Cortex of kidney (tissue), 1 donor: ENCODE measurements around the gene FXYD5.
"Not testable (repeated sequence)": the region's sequence is repeated elsewhere in the genome, so short reads cannot be mapped to it uniquely, and the experiment has no call there.

Experiments
- DNase-seq: peaks from one replicate; lab custom pipeline; 2025; lab: John Stamatoyannopoulos, UW

FXYD5 gene

GRCh38 chr19:35119578-35120155 is 34.9 kb upstream of the FXYD5 start:
- no peak for DNase-seq

- DNase-seq = no peak
These were observed 34.0 kb upstream of the FXYD5 start for GRCh38 chr19:35120492-35120891.

- no peak for DNase-seq
These were observed 33.6 kb upstream of the FXYD5 start for GRCh38 chr19:35120898-35121297.

GRCh38 chr19:35122687-35123551 is 31.6 kb upstream of the FXYD5 start:
- no peak for DNase-seq

- no peak for DNase-seq
These were observed 31.0 kb upstream of the FXYD5 start for GRCh38 chr19:35123573-35123972.

- DNase-seq = peak; percentile 17
These were observed 30.2 kb upstream of the FXYD5 start for GRCh38 chr19:35124098-35125060.

DNA sequence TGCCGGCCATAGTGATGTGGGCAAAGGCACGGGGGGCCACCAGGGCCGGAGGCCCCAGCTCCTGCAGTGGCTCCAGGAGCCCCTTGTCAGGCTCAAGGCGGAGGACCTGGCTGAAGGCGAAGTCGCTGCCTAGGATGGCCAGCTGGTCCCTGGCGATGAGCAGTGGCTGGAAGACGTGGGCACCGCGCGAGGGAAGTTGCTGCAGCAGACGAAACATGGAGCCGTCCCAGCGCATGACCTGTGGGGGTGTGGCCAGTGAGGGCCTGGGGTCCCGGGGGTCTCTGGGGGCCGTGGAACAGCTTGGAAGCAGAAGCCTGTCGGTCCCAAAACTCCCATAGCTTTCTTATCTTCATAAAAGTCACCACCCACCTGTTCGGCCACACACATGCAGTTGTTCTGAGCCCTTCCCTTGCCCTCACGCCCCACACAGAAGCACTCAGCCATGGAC is 29.2 kb upstream of the FXYD5 start:
- no peak for DNase-seq

- no peak for DNase-seq
These were observed 28.5 kb upstream of the FXYD5 start for GRCh38 chr19:35125749-35126623.

DNA sequence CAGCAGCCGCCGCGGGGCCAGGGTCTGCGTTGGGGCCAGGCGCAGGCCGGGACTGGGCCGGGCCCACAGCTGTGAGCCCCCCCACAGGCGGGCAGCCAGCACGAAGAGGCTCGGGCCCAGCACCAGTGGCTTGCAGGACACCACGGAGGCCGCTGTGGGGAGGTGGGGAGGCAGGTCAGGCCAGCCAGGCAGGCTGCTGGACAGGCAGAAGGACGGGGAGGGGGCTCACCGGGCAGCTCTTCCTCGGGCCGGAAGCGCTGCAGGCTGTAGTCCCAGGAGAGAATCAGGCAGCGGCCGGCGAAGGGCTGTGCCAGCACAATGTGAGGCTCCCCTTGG is 27.9 kb upstream of the FXYD5 start:
- no peak for DNase-seq

DNA sequence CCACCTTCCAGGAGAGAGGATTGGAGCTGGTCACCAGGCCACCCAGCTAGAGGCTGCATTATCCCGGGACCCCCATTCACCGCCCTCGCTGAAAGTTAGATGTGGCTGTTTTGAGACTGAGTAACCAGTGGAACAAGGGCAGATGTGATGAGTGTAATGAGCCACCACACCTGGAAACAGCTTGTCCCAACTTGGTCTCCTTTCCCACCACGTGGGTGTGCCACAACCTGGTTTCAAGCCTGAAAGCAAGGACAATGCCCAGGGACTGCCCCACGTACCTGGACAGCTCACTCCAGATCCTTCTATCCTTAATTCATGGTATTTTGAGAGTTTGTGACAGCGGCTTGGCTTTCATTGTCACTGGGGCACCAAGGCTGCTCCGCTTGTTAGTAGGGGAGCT is 26.7 kb upstream of the FXYD5 start:
- no peak for DNase-seq

- no peak for DNase-seq
These were observed 26.0 kb upstream of the FXYD5 start for GRCh38 chr19:35128398-35129057.

GRCh38 chr19:35129724-35130274 is 24.7 kb upstream of the FXYD5 start:
- not testable (repeated sequence) for DNase-seq

GRCh38 chr19:35130761-35131720 is 23.5 kb upstream of the FXYD5 start:
- no peak for DNase-seq

DNA sequence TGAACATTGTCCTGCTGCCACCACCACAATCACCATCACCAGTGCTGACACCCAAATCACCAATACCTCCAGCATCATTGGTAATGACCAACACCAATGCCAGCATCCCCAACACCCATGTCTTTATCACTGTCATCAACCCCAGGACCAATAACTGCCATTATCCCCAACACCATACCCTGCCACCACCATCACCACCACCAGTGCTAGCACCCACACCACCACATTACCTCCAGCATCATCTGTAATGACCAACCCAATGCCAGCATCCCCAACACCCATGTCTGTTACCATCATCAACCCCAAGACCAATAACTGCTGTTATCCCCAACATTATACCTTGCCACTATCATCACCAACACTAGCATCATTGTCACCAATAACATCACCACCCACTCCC is 22.3 kb upstream of the FXYD5 start:
- no peak for DNase-seq

DNA sequence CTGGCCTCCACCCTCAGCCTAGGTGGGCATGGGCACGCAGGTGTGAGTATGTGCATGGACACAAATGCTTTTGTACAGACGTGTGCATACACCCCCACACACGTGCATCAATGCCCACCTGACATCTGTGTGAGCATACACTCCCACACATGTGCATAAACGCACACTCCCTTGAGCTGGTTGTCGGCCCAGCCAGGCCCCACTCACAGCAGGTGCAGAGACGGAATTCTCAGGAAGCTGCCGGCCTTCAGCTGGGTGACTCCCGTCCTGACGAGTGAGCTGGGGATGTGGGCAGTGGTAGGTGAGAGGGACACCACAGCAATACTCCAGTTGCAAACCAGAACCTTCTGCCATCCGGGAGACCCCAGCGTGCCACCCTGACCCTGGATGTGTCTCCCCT is 20.7 kb upstream of the FXYD5 start:
- no peak for DNase-seq

DNA sequence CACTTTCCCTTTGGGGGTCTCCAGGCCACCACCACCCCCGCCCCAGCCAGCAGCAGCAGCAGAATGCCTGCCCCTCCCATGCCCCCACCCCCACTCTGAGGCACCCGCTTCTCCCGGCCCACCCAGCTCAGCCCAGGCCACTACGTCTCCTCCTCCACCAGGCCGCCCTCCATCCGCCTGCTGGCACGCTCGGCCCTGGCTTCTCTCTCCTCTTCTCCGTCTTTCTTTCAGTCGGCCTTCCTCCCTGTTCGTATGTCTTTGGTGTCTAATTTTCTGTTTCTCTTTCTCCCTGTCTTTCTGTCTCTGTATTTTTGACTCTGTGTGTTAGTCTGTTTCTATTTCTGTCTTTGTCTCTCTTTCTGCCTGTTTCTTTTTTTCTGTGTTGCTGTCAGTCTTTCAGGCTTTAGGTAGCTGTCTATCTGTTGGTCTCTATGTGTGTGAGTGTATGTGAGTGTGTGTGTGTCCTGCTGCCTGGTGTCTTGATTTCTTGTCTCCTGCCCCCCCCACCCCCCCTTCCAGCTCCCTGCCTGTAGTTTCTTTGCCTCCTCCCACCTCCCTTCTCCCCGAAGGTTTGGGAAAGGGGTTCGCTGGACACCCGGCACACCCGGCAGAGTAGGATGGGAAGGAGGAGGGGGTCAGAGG is 19.8 kb upstream of the FXYD5 start, which contains the start of gene LGI4:
LGI4 (minus strand) TSS at position 459 of the 642 bp plus-strand sequence; CDS start at position 80, 379 bp downstream.
- no peak for DNase-seq

GRCh38 chr19:35135389-35135909 is 19.1 kb upstream of the FXYD5 start:
- no peak for DNase-seq

DNA sequence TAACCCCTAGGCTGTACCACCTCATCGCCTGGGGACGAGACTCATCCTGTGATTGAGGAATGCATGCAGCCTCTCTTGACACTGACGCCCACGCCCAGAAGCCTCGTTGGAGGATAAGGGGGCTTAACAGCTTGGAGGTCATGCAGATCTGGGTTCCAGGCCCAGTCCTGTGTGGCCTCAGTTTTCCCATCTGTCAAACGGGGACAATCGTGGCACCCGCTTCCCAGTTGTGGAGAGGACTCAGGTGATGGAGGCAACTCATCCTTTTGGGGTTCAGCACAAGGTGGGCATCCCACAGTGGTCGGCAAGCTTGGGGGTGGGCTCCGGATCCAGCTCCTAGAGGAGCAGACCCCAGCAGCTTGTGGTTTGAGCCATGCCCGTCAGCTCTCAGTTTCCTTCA is 18.3 kb upstream of the FXYD5 start:
- DNase-seq = no peak
